SU-DHL-6 (cell line): ENCODE measurements around the gene DPYSL5.

ENCODE experiments used
- CTCF ChIP-seq: fragments of 200-600 bp; sonication (generic); IDR thresholded peaks from one replicate; pipeline ENCODE4 v1.5.1; 2017; ENCODE audit warnings: antibody characterized with exemption, mild to moderate bottlenecking, low read length, moderate library complexity; ENCODE audit not compliant: insufficient read depth, poor library complexity, severe bottlenecking
- EZH2phosphoT487 ChIP-seq: fragments of 200-600 bp; sonication (generic), shearing (Covaris generic); conservative IDR thresholded peaks from 2 replicates; pipeline ENCODE4 v1.6.1; 2018; ENCODE audit warnings: mild to moderate bottlenecking, antibody characterized with exemption, low read length, moderate library complexity, mixed read lengths

GRCh38 chr2:26917135-26917836 is 69.4 kb downstream of the DPYSL5 start:
- no peak for TF ChIP-seq CTCF
- TF ChIP-seq EZH2phosphoT487: no peak
